ENCODE measurements around the gene ZNF253. TPM values are rescaled to one million over a fixed set of nuclear protein-coding genes. Genes with fewer than 3 reads are reported as not detected.

Gene ZNF253
- total RNA-seq, 4 donors from 2014 or later = 5.0 to 16.7 (median 8.8) TPM

- Histone ChIP-seq H3K36me3 (peaks cover 7% of the 10 kb centered on the region), H3K4me3 (no peak overlapping the region), H3K9me3 (peaks cover 66% of the 10 kb centered on the region), H3K27ac (no peak overlapping the region), H3K4me1 (no peaks in the 10 kb centered on the region), H3K27me3 (no peaks in the 10 kb centered on the region)
- TF ChIP-seq CTCF (IDR thresholded peaks at IDR 0.05) (no peak), EP300 (IDR thresholded peaks at IDR 0.05) (no peak), POLR2AphosphoS5 (IDR thresholded peaks at IDR 0.05) (no peak), POLR2A (IDR thresholded peaks at IDR 0.05) (no peak)
- 30% methylated on average over 2 of the region's 2 CpGs for WGBS
- no peak for DNase-seq (ENCODE audit: low spot score in 2 of 2)
Observed at GRCh38 chr19:19938449-19938848, 72.8 kb downstream of the ZNF253 start.

- Histone ChIP-seq H3K36me3 (no peaks in the 10 kb centered on the region), H3K27me3 (no peaks in the 10 kb centered on the region), H3K9me3 (peaks cover 22% of the 10 kb centered on the region), H3K4me1 (no peaks in the 10 kb centered on the region), H3K4me3 (no peak overlapping the region), H3K27ac (no peak overlapping the region)
- DNase-seq (ENCODE audit: low spot score in 2 of 2) = no peak
- TF ChIP-seq POLR2A (IDR thresholded peaks at IDR 0.05) (no peak), EP300 (IDR thresholded peaks at IDR 0.05) (no peak), CTCF (IDR thresholded peaks at IDR 0.05) (no peak), POLR2AphosphoS5 (IDR thresholded peaks at IDR 0.05) (no peak)
- 88% methylated on average over 8 of the region's 8 CpGs for WGBS
Observed at GRCh38 chr19:19943848-19944582, 78.3 kb downstream of the ZNF253 start.

Other genes with a start within 250 kb of the ZNF253 start
- gene PBX4, start 247.2 kb upstream of the ZNF253 start, total RNA-seq = 10 to 100 TPM in 1 of 4 donors, 1 to 10 TPM in 3; 3.3 to 14.9 (median 4.8) TPM
- gene LPAR2, start 237.7 kb upstream of the ZNF253 start, total RNA-seq = 10 to 100 TPM; 27.4 to 36.2 (median 32.6) TPM
- 10 to 100 TPM; 10.1 to 14.4 (median 13.4) TPM for gene GMIP, start 222.2 kb upstream of the ZNF253 start, total RNA-seq
- gene ATP13A1, start 202.2 kb upstream of the ZNF253 start, total RNA-seq = 100 to 1,000 TPM in 3 of 4 donors, 10 to 100 TPM in 1; 90.5 to 196 (median 171) TPM
- 10 to 100 TPM in 1 of 4 donors, 1 to 10 TPM in 3; 7.2 to 13.6 (median 7.8) TPM for gene ZNF101, start 197.0 kb upstream of the ZNF253 start, total RNA-seq
- 10 to 100 TPM in 1 of 4 donors, 1 to 10 TPM in 3; 4.9 to 12.3 (median 6.1) TPM for gene ZNF14, start 132.8 kb upstream of the ZNF253 start, total RNA-seq
- gene ZNF506, start 44.1 kb upstream of the ZNF253 start, total RNA-seq = 10 to 100 TPM; 29.1 to 72.7 (median 48.8) TPM
- 10 to 100 TPM in 1 of 4 donors, 1 to 10 TPM in 3; 6.0 to 12.5 (median 7.2) TPM for gene ZNF93, start 35.1 kb downstream of the ZNF253 start, total RNA-seq
- 10 to 100 TPM in 1 of 4 donors, 1 to 10 TPM in 3; 3.1 to 11.6 (median 6.4) TPM for gene ZNF682, start 173.6 kb downstream of the ZNF253 start, total RNA-seq
- gene ZNF90, start 212.1 kb downstream of the ZNF253 start, total RNA-seq = 1 to 10 TPM in 3 of 4 donors, under 1 TPM in 1; 0.65 to 6.1 (median 3.9) TPM

Measured in suprapubic skin (tissue), 4 donors.